Activated CD8-positive, alpha-beta memory T cell treated with anti-CD3 and anti-CD28 coated beads, Interleukin-2, amount 50 U/mL, for 48 hours (primary cell): ENCODE results near the gene PACS1.
A peak's percentile ranks its signal among the peaks of the same experiment; 100 is the strongest.
"Not testable (repeated sequence)": the region's sequence is repeated elsewhere in the genome, so short reads cannot be mapped to it uniquely, and the experiment has no call there.

Experiments used
- DNase-seq: peaks from one replicate; pipeline ENCODE4 v3.0.0-alpha.2; 2020

The PACS1 gene

GRCh38 chr11:66263785-66264184 is 193.7 kb downstream of the PACS1 start:
- no peak for DNase-seq

- DNase-seq = no peak
Observed at GRCh38 chr11:66264383-66264782, 194.3 kb downstream of the PACS1 start.

GRCh38 chr11:66264914-66265313 is 194.8 kb downstream of the PACS1 start:
- peak; percentile 80 for DNase-seq

GRCh38 chr11:66265531-66266377 is 195.7 kb downstream of the PACS1 start:
- DNase-seq = no peak

- no peak for DNase-seq
Observed at GRCh38 chr11:66266378-66267038, 196.4 kb downstream of the PACS1 start.

GRCh38 chr11:66267039-66267378 is 196.9 kb downstream of the PACS1 start:
- DNase-seq = no peak

- DNase-seq = peak; percentile 96
Observed at GRCh38 chr11:66267379-66268243, 197.5 kb downstream of the PACS1 start.

- DNase-seq = peak; percentile 100
Observed at GRCh38 chr11:66268244-66268951, 198.3 kb downstream of the PACS1 start, which contains the start of gene RAB1B. Gene RAB1B (plus strand): TSS chr11:66268639. CDS start chr11:66268680, 41 bp downstream.

GRCh38 chr11:66268952-66269905 is 199.2 kb downstream of the PACS1 start:
- DNase-seq = no peak

GRCh38 chr11:66271816-66272215 is 201.7 kb downstream of the PACS1 start:
- no peak for DNase-seq

- DNase-seq = no peak
Observed at GRCh38 chr11:66272596-66272995, 202.5 kb downstream of the PACS1 start.

- no peak for DNase-seq
Observed at GRCh38 chr11:66274219-66274618, 204.1 kb downstream of the PACS1 start.

- DNase-seq = no peak
Observed at GRCh38 chr11:66275396-66275795, 205.3 kb downstream of the PACS1 start.

- no peak for DNase-seq
Observed at GRCh38 chr11:66275984-66276612, 206.0 kb downstream of the PACS1 start.

GRCh38 chr11:66276619-66277018 is 206.5 kb downstream of the PACS1 start:
- DNase-seq = not testable (repeated sequence)

GRCh38 chr11:66277064-66277463 is 207.0 kb downstream of the PACS1 start:
- not testable (repeated sequence) for DNase-seq

GRCh38 chr11:66277471-66278362 is 207.6 kb downstream of the PACS1 start, which contains the start of gene CNIH2:
Gene CNIH2 (plus strand): TSS chr11:66278175. CDS start chr11:66278457, 282 bp downstream.
- peak; percentile 65 for DNase-seq

- no peak for DNase-seq
Observed at GRCh38 chr11:66278363-66279091, 208.5 kb downstream of the PACS1 start.
